Measurements from ENCODE around the gene RADIL.

DNA sequence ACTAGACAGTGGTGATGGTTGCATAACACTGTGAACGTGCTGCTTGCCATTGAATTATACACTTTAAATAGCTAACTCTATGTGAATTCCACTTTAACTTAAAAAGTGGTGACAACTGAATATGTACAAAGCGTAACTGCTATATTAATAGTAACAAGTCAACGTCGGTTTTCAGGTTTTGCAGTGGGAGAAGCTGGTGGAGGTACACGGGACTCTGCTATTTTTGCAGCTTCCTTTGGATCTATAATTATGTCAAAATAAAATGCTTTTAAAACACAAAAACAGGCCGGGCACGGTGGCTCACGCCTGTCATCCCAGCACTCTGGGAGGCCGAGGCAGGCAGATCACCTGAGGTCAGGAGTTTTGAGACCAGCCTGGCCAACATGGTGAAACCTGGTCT is 87.1 kb downstream of the RADIL start:
- TF ChIP-seq, protein P1, sequence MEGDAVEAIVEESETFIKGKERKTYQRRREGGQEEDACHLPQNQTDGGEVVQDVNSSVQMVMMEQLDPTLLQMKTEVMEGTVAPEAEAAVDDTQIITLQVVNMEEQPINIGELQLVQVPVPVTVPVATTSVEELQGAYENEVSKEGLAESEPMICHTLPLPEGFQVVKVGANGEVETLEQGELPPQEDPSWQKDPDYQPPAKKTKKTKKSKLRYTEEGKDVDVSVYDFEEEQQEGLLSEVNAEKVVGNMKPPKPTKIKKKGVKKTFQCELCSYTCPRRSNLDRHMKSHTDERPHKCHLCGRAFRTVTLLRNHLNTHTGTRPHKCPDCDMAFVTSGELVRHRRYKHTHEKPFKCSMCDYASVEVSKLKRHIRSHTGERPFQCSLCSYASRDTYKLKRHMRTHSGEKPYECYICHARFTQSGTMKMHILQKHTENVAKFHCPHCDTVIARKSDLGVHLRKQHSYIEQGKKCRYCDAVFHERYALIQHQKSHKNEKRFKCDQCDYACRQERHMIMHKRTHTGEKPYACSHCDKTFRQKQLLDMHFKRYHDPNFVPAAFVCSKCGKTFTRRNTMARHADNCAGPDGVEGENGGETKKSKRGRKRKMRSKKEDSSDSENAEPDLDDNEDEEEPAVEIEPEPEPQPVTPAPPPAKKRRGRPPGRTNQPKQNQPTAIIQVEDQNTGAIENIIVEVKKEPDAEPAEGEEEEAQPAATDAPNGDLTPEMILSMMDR (IDR thresholded peaks at IDR 0.05): no peak
- no peak for TF ChIP-seq EZH2 (IDR thresholded peaks at IDR 0.05; ENCODE audit: borderline replicate concordance, insufficient read depth, low read depth, low read length, poor library complexity, severe bottlenecking)
